Fibroblast of lung (primary cell): ENCODE measurements around the gene SVEP1. TPM values are rescaled to one million over a fixed set of nuclear protein-coding genes. Genes with fewer than 3 reads are reported as not detected.
A peak's percentile ranks its signal among the peaks of the same experiment; 100 is the strongest.

Experiments
- DNase-seq, 2 donors: peaks; one replicate each; pipeline versions ENCODE4 v3.0.0 to v3.0.0-alpha.2; 2010; ENCODE audit warnings: low read depth in 2 of 2
- H2AFZ ChIP-seq: 2 replicates; pipeline ENCODE4 v1.5.1; 2012; ENCODE audit warnings: low read length, control low read depth, inconsistent platforms
- H3K27ac ChIP-seq: 2 replicates; pipeline ENCODE4 v1.5.1; 2011; ENCODE audit warnings: low read length, control low read depth; ENCODE audit not compliant: insufficient read depth
- H3K27me3 ChIP-seq: 2 replicates; pipeline ENCODE4 v1.5.1; 2011; ENCODE audit warnings: mild to moderate bottlenecking, low read length; ENCODE audit not compliant: control insufficient read depth, insufficient read depth
- H3K36me3 ChIP-seq: 2 replicates; pipeline ENCODE4 v1.5.1; 2011; ENCODE audit warnings: low read length; ENCODE audit not compliant: control insufficient read depth, insufficient read depth
- H3K4me1 ChIP-seq: 2 replicates; pipeline ENCODE4 v1.5.1; 2011; ENCODE audit warnings: low read length; ENCODE audit not compliant: control insufficient read depth, insufficient read depth; ENCODE audit errors: extremely low read depth
- H3K4me2 ChIP-seq: 2 replicates; pipeline ENCODE4 v1.5.1; 2011; ENCODE audit warnings: low read length, control low read depth; ENCODE audit not compliant: insufficient read depth; ENCODE audit errors: extremely low read depth
- H3K4me3 ChIP-seq, 4 experiments: fragments of 200-600 bp in 1 of 4; sonication (generic) in 1 of 4; replicated peaks in 1 of 4; 2 replicates each; pipeline ENCODE4 v1.5.1; 2011 to 2016; ENCODE audit warnings: low read length in 4 of 4, low read depth in 3 of 4, mild to moderate bottlenecking in 3 of 4, control low read depth in 2 of 4, inconsistent platforms in 1 of 4, mixed read lengths in 1 of 4; ENCODE audit not compliant: insufficient read depth in 1 of 4; ENCODE audit errors: control extremely low read depth in 1 of 4
- H3K79me2 ChIP-seq: 2 replicates; pipeline ENCODE4 v1.5.1; 2012; ENCODE audit warnings: mild to moderate bottlenecking, low read length, inconsistent platforms; ENCODE audit not compliant: control insufficient read depth, insufficient read depth
- H3K9ac ChIP-seq: 2 replicates; pipeline ENCODE4 v1.5.1; 2011; ENCODE audit warnings: mild to moderate bottlenecking, low read length, control low read depth; ENCODE audit not compliant: insufficient read depth
- H3K9me3 ChIP-seq: 2 replicates; pipeline ENCODE4 v1.5.1; 2012; ENCODE audit warnings: low read depth, low read length; ENCODE audit not compliant: control insufficient read depth, insufficient read depth
- H4K20me1 ChIP-seq: 2 replicates; pipeline ENCODE4 v1.5.1; 2011; ENCODE audit warnings: low read length; ENCODE audit not compliant: control insufficient read depth, insufficient read depth; ENCODE audit errors: extremely low read depth
- EZH2 ChIP-seq: IDR thresholded peaks from 2 replicates; pipeline ENCODE4 v1.5.1; 2012; ENCODE audit warnings: low read length, control low read depth, mild to moderate bottlenecking; ENCODE audit errors: missing control alignments
- polyA plus RNA-seq, 2 donors: library from polyadenylated mRNA; depleted of rRNA in 1 of 2; stranded (reverse) in 1 of 2; unstranded in 1 of 2; fragments of >200 nt; gene quantifications; 2 replicates each; pipeline ENCODE4 v1.2.1, GENCODE V29; 2011 to 2012; ENCODE audit warnings: missing spikeins in 1 of 2
- total RNA-seq: library from RNA; depleted of rRNA; stranded (reverse); fragments of >200 nt; gene quantifications from 2 replicates; pipeline ENCODE4 v1.2.1, GENCODE V29; 2014
- TF ChIP-seq, protein P1 (sequence below), 2 donors: IDR thresholded peaks in 1 of 2; conservative IDR thresholded peaks in 1 of 2; 1 replicate in 1 of 2; 2 replicates in 1 of 2; pipeline ENCODE4 v1.5.1; 2011 to 2012; ENCODE audit warnings: low read length in 2 of 2, control low read depth in 1 of 2, inconsistent platforms in 1 of 2, low read depth in 1 of 2, mild to moderate bottlenecking in 1 of 2

SVEP1 gene
- total and polyA plus RNA-seq, 2 donors (not counting 1 experiment from before 2014, with no cell fraction given) = 46.3 to 96.9 TPM

DNA sequence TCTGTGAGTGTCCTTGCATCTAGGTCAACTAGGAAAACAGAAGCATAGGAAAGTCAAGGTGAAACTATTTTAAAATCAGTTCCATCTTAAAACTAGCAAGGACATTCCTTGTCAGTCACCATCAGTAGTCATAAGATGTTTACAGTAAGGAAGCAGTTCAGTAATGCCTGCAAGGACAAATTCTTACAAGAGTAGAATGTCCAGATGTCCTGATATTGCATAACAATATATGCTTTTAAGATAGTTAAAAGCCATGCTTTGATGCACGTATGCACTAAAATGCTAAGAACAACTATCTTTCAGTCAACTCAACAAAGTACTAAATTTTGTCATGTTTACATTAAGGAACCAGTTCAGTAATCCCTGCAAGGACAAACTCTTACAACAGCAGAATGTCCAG lies 11.3 kb upstream of the SVEP1 start:
- Histone ChIP-seq H3K9ac (no peak overlapping the region), H3K36me3 (no peaks in the 10 kb centered on the region), H3K9me3 (no peaks in the 10 kb centered on the region), H3K4me2 (no peak overlapping the region), H4K20me1 (no peaks in the 10 kb centered on the region), H2AFZ (no peak overlapping the region), H3K79me2 (no peaks in the 10 kb centered on the region), H3K27ac (no peak overlapping the region), H3K4me3 (no peak overlapping the region), H3K4me1 (no peaks in the 10 kb centered on the region), H3K27me3 (no peaks in the 10 kb centered on the region)
- TF ChIP-seq EZH2 = no peak
- TF ChIP-seq, protein P1, sequence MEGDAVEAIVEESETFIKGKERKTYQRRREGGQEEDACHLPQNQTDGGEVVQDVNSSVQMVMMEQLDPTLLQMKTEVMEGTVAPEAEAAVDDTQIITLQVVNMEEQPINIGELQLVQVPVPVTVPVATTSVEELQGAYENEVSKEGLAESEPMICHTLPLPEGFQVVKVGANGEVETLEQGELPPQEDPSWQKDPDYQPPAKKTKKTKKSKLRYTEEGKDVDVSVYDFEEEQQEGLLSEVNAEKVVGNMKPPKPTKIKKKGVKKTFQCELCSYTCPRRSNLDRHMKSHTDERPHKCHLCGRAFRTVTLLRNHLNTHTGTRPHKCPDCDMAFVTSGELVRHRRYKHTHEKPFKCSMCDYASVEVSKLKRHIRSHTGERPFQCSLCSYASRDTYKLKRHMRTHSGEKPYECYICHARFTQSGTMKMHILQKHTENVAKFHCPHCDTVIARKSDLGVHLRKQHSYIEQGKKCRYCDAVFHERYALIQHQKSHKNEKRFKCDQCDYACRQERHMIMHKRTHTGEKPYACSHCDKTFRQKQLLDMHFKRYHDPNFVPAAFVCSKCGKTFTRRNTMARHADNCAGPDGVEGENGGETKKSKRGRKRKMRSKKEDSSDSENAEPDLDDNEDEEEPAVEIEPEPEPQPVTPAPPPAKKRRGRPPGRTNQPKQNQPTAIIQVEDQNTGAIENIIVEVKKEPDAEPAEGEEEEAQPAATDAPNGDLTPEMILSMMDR (conservative IDR thresholded peaks at IDR 0.05 in 1 of 2, IDR thresholded peaks at IDR 0.05 in 1 of 2; ENCODE audit: low read depth in 1 of 2, low read length in 2 of 2) = no peak
- no peak for DNase-seq

DNA sequence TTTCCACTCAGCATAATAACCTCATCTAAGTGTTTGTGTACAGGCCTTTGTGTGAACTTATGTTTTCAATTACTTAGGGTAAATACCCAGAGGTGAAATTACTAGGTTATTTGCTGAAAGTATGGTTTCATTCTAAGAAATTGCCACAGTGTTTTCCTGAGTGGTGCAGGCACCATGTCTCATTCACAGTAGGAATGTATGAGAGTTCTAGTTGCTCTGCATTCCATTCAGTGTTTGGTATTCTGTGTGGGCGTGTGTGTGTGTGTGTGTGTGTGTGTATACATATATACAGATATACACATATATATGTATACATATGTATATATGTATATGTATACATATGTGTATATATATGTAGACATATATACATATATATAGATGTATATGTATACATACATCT lies 8.8 kb upstream of the SVEP1 start:
- Histone ChIP-seq H3K27ac (no peak overlapping the region), H3K9me3 (no peaks in the 10 kb centered on the region), H3K27me3 (no peaks in the 10 kb centered on the region), H4K20me1 (no peaks in the 10 kb centered on the region), H3K36me3 (no peaks in the 10 kb centered on the region), H3K4me2 (no peak overlapping the region), H3K4me1 (no peaks in the 10 kb centered on the region), H3K9ac (no peak overlapping the region), H3K79me2 (no peaks in the 10 kb centered on the region), H3K4me3 (no peak overlapping the region), H2AFZ (no peak overlapping the region)
- TF ChIP-seq, protein P1 (conservative IDR thresholded peaks at IDR 0.05 in 1 of 2, IDR thresholded peaks at IDR 0.05 in 1 of 2; ENCODE audit: low read depth in 1 of 2, low read length in 2 of 2) = no peak
- no peak for TF ChIP-seq EZH2
- no peak for DNase-seq

GRCh38 chr9:110583237-110583636 lies 3.7 kb upstream of the SVEP1 start:
- no peak overlapping the region for H3K4me3 ChIP-seq
- no peaks in the 10 kb centered on the region for H3K79me2 ChIP-seq
- H2AFZ ChIP-seq = peak overlapping the region; percentile 43
- H3K4me2 ChIP-seq = no peak overlapping the region
- H3K9ac ChIP-seq = no peak overlapping the region
- no peaks in the 10 kb centered on the region for H3K36me3 ChIP-seq
- TF ChIP-seq, protein P1 (conservative IDR thresholded peaks at IDR 0.05 in 1 of 2, IDR thresholded peaks at IDR 0.05 in 1 of 2; ENCODE audit: low read depth in 1 of 2, low read length in 2 of 2) = peak in 1 of 2 donors; percentile 26
- TF ChIP-seq EZH2 = no peak
- H3K4me1 ChIP-seq = peaks cover 2% of the 10 kb centered on the region
- H3K27ac ChIP-seq = no peak overlapping the region
- peak in 1 of 2 donors; percentile 63 for DNase-seq
- H3K27me3 ChIP-seq = no peaks in the 10 kb centered on the region
- H3K9me3 ChIP-seq = no peaks in the 10 kb centered on the region
- no peaks in the 10 kb centered on the region for H4K20me1 ChIP-seq
